Activated T-cell treated with anti-CD3 and anti-CD28 coated beads for 1 hour (primary cell): Measurements from ENCODE around the gene FNDC5.

Source experiments
- DNase-seq: peaks from one replicate; pipeline ENCODE4 v3.0.0-alpha.2; 2020; ENCODE audit warnings: low read depth

The FNDC5 gene

DNA sequence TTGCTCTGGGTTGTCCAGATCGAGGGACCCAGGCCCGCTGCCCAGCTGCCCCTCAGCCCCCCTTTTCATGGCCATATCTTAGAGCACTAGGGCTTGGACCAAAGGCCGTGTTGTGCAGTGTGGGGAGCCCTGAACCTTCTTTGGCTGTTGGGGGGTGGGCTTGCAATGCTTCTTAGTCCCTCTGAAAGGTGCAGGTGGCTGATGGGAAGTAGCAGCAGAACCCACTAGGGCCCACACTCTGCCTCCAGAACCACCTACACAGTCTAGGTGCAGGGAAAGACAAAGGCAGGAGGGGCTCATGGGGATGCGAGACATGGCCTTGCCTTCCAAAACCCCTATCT lies 13.3 kb upstream of the FNDC5 start:
- DNase-seq: no peak

DNA sequence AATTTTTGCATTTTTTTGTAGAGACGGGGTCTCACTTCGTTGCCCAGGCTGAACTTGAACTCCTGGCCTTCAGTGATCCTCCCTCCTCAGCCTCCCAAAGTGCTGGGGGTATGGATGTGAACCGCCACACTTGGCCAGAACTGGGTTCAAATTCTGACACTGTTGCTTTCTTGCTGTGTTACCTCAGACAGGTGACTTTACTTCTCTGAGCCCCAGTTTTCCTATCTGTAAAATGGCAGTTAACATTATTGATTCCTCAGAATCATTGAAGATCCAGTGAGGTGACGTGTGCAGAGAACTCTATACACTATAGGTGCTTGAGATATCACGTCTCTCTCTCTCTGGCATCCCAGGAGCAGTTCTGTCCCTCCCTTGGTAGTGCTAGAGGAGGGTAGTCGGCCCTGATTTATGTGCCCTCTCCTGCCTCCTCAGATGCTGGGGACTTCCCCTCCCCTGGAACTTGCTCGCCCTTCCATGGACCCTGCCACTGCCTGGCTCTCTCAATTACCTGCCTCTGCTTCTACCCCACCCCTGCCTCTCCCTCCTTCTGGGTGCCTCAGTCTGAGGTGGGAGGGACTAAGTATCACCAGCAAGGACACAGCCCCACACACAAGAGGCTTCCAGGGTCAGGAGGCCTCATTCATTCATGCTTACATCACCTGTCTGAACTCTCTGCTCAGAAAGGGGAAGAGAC lies 12.8 kb upstream of the FNDC5 start:
- DNase-seq: no peak

DNA sequence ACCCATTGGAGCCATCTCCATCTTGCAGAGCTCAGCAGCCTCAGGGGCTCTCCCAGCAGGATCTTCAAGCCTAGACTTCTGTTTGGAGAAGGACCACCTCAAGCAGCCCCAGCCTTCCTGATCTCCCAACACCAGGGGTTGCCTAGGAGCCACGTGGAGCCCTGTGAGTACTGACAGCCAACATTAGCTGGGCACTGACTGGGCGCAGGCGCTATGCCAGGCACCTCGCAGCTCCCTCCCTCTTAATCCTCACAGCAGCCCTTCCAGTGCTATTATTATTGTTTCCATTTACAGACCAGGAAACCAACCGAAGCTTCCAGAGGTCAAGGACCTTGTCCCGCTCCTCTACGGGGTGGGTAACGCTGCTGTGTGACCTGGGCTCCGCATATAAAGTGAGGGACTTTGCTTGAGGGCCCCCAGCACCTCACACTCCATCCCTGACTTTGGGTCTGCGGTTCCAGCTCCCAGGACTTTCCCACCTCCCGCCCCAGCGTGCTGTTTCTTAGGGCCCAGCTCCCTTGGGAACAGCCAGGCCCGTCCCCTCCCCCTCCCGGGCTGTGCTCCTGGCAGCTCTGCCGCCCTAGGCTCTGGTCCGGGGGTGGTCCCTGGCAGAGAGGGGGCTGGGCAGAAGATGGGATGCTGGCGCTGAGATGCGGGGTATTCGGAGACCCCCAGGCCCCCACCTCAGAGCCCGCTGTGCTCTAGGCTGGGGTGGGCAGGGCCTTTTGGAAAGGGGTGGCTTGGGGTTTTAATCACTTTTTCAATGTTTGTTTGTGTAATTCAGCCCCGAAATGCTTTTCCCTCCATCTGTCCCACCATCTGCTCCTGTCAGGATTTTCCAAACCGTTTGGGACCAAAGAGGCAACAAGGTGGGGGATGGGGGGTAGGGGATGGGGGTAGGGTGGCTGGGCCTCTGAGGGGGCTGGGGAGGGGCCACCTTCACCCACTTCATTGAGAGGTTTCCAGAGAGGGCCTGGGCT lies 11.4 kb upstream of the FNDC5 start:
- no peak for DNase-seq

DNA sequence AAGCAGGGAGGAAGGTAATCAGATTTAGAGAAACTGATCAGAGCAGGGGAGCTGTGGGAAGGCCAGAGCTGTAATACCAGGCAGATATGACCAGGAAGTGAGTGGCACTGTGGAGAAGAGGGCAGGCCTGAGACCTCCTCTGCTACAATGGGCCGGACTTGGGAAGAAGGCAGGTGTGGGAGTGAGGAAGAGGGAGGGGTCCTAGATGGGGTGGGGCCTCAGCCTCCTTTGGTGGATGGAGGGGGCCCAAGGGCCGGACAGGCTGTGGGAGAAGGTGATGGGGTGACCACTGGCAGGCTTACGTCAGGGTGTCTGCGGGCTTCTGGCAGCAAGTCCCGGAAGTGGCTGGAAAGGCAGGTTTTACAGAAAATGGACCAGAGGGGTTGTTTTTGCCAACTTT lies 10.6 kb upstream of the FNDC5 start:
- DNase-seq: no peak

DNA sequence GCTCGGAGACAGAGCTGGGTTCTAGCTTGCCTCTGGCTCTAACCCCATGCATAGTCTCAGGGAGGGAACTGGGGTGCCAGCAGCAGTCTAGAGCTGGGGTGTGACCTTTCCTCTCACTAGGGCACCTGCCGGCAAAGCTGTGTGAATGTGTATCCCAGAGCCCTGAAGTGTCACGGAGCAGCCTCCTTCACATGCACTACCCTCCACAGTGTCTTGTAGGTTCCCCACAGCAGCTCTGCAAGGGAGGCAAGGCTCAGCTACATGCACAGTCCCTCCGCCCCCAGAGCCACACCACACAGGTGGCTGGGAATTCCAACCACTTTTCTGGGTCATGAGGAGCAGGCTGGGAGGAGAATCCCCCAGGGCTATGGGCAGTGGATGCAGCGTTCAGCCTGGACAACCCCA lies 7.9 kb upstream of the FNDC5 start:
- DNase-seq: no peak

DNA sequence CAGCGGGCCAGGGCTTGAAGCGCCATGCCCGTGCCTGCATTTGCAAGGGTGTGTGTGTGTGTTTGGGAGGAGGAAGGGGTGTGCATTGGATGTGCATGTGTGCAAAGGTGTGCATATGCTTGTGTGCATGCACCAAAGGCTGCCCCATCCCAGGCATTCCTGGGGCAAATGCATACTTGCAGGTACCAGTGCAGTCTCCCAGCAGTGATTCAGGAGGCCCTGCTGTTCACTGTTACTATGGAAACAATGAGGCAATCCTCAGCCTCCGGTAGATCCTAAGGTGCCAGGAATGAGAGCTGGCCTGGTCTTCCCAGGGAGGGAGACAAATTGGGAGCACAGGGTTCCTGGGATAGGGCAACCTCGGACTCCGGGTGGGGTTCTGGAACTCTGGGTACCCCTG lies 7.5 kb upstream of the FNDC5 start:
- DNase-seq: no peak

DNA sequence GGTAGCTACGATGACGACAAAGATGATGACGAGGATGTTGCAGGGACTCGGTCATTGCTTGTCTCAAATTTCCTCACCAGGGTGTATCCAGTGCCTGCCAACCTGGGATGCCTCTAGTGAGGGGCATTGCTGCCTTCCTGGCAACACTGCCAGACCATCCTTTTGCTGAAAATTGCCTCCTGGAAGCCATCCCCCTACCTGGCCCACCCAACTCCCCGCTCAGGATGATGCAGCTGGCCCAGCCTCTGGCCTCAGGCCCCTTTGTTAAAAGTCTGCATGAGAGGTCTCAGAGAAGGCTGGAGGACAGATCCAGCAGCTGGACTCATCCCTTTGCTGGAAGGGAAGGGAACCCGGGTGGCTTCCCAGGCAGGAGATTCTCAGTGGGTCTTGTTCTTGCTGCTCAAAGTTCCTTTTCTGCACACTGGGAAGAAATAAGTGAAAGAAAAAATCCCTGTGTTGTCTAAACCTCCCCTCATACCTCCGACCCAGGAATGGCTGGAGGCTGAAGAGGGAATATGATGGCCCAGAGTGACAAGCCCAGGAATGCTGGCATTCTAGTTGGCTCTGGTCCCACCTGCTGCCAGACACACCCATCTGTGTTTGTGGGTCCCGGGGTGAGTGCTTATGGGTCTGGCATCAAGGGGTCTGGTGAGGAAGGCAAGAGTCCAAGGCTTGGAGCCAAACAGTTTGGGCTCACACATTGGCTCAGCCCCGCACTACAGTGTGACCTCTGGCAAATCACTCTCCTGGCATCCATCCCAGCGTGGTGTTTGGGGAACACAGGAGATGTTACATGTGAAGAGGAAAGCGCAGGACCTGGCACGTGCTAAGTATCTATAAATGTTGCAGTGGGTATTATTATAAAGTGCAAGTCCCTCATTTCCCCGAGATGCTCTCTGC lies 6.7 kb upstream of the FNDC5 start:
- DNase-seq: no peak

DNA sequence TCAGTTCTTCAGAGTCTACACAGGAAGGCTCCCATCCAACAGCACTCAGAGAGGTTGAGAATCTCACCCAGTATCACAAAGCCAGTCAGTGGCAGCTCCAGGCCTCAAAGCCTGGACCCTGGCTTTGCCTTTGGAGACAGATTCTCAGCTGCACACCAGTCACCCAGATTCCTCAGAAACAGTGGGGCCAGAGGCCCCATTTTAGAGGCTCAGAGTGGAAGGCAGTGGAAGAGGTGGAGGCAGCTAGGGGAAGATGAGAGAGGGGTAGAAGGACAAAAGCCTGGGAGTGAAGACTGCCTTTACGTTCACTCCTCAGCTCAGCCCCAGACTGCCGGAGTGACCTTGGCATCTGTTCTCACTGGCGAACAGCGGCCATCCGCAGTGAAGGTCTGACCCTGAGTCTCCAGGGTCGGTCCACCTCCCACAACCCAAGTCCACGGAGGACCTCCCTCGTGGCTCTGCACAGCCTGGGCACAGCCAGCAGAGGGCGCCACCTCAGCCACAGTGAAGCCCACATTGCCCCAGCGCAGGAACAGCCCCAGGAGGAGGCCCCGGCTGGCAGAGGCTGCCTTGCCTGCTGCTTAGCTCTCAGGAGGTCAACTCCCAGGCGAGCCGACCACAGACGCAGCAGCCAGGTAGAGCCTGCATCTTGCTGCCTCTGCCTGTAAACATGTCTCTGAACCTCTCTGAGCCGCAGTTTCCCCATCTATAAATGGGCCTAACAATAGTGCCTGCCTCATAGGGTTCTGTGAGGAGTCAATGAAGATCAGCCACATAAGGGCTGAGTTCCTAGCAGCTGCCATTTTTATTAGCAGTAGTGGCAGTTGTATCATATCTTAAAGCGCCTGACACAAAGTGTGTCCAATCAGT lies 5.9 kb upstream of the FNDC5 start:
- DNase-seq: no peak

DNA sequence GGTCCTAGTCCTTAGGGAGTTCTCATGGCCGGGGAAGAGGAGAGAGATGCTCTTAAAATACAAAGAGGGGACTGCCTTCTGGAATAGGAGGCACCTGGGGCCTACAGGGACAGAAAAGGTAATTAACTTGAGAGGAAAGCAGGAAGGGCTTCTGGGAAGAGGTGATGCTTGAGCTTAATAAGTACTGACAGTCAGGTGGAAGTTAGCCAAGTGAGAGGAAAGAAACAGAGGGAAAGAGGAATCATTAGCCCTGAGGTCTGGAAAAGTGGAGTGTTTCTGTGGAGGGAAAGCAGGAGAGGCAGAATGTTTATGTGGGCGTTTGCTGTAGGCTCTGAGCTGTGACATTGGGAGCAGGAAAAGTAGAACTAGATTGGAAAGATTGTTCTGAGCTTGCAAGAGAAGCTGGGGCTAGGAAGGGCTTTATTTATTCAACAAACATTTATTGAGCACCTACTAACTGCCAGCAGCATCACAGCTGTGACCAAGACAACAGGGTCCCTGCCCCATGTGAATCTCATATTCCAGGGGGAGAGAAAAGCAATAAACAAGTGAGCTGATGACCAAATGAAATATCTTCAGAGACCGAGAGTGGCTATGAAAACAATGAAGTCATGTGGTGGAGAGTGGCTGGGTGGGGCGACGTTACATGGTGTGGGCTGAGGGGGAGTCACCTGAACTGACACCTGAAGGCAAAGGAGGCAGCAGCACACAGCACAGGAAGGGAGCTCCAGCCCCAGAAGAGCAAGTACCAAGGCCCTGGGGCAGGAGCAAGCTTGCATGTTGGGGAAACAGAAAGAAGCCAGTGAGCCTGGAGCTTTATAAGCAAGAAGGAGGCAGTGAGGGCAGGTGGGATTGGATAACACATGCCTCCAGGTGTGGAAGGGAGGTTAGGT lies 4.4 kb upstream of the FNDC5 start:
- DNase-seq: no peak

DNA sequence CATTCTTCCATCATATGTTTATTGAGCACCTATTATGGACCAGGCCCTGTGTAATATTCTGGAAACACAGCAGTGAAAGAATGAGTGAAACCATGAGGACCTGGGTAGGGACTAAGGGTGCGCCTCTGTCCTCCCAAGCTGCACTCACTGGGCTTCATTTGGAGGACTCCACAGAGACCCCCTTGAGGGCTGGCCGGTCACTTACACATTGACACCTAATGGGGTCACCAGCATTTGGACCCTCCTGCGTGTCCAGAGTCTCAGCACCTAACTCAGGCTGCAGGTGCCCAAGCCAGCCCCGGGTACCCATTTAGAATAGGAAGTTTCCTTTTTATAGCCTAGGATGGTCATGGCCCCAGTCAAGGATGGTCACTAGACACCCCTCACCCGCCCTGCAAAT lies 2.8 kb upstream of the FNDC5 start:
- no peak for DNase-seq

DNA sequence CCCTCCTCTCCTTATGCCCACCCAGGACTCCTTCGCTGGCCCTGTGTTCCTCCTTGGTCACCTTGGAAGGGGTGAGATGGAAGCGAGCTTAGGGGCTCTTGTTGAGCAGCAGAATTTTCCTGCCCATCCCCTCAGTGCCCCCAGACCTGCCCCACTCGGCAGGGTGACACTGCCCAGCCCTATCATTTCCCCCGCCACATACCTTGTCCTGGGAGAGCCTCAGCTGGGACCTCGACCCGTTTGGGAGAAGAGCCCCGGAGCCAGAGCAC lies 1.4 kb upstream of the FNDC5 start:
- DNase-seq: no peak

DNA sequence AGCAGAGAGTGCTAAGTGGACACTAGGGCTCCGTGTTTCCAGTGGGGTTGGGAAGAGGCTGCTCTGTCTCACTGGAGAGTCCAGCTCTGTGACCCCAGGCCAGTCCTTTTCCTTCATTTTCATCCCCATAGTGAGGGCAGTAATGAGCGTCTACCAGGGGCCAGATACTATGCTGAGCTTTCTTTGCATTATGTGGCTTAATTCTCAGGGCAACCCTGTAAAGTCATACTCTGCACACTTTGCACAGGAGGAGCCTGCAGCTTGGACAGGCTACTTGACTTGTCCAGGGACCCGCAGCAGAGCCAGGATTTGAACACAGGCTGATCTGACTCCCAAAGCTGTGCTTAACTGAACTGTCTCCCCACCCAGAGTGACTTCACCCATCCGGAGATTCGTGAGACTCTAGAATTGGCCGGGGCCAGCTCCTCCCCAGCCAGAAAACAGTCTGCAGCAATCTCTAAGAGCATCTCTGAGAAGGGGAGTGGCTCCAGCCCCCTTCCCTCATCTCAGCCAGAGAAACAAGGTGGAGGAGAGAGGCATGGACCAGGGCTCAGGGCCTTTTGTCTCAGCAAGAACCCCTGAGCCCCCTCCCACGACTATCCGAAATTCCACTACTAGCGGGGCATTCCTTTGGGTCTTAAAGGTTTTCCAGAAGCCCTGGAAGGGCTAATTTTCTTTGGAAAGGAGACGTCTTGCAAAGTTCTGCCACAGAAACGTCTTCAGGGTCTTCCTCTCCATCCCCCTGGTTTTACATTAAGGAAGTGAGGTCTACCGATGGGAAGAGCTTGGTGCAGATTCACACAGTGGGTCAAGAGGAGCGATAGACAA lies 866 bp upstream of the FNDC5 start:
- DNase-seq: no peak

DNA sequence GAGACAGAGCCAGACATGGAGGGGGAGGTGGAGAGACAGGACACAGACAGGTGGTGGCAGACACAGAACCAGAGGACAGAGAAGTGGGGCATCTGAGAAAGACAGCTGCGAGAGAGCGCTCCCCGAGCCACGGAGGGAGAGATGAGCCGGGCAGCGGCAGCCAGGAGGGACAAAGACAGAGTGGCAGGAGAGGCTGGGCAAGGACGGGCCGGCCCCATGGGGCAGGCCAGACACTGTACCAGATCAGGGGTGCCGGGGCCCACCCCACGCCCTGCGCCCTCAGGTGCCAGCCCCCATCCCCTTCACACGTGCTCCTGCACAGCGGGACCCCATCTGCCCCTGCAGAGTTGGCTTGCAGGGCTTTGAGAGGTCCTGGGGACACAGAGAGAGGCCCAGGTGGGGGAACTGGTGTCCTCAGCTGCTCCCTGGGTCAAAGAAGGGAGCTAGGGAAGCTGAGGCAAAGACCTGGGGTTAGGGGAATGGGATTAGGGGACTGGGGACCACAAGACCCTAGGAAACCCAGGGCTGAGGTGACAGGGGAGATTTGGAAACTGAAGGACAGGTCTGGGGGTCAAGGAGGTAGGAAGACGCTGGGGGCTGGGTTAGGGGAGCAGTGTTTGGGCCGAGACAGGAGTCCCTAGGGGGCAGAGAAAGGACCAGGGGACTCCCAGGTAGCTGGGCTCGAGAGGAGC lies 643 bp downstream of the FNDC5 start:
- DNase-seq: no peak

DNA sequence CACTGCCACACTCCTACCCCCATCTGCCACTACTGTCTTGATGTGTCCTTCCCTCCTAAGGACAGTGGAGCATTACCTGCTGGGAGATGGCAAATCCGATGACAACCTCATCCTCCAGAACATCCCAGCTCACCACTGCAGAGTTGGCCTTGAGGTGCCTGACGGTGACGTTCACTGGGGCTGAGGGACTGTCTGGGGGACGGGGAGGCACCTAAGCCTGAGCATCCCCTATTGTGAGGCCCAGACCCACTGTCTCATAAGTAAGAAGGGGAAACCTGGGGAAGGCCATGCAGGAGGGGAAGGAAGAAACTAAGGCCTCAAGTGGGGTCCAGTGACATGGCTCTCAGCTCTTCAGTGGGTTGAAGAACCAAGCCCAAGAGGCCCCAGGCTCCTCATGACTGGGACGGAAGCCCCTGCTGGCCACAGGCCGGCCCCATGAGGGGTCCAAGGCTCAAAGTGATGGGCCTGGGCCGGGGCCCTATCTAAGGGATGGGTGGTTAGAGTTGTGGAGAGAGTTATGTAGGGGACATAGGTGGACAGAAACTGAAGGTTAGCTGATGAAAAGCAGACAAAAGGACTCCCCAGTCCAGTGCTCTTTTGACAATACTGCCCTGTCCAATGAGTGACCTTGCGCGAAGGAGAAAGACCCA lies 1.8 kb downstream of the FNDC5 start:
- no peak for DNase-seq

DNA sequence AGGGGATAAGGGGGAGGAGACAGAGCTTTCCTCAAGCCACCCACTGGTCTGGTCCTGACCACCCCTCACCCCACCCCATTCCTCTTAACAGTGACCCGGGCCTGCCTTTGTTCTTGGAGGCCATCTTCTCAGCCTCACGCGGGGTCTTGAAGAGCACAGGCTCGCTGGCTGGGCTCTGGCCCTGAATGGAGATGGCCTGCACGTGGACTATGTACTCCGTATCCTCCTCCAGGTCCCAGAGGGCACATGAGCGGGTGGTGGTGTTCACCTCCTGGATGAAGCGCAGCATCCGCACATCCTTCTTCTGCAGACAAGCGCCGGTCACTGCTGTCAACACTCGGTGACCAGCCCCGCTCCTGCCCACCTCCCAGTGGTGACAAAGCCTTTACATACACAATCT lies 2.6 kb downstream of the FNDC5 start:
- DNase-seq: no peak

DNA sequence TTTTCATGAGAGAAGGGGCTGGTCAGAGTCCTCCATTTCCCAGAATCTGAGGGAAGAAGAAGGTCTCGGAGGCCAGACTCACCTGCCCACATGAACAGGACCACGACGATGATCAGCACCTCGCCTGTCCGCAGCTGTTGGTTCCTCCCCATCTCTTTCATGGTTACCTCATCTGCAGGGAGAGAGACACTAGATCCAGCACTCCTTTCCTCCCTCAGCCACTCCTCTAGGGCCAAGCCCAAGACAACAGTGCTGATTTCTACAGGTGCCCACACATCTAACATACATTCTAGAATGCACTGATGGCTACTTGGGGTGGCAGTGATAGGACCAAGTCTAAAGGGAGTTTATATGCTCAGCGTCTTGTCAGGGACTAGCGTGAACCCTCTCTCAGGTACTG lies 3.0 kb downstream of the FNDC5 start:
- DNase-seq: no peak

DNA sequence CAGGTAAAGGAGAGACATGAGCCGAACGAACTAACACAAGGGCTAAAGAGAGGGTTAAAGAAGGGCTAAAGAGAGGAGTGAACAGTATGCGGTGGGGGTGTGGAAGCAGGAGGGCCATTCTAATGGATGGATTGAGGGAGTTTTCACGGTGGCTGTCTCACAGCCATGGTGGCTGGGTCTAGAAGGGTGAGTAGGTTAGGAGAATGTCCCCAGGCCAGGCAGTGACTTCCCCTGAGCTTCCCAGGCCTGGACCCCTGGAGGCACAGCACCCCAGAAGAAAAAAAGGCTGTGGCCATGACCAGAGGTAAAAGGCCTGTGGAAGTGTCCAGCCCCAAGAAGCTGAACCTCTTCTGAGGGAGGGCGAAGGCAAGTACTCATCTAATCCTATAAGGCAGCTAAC lies 3.6 kb downstream of the FNDC5 start:
- no peak for DNase-seq

DNA sequence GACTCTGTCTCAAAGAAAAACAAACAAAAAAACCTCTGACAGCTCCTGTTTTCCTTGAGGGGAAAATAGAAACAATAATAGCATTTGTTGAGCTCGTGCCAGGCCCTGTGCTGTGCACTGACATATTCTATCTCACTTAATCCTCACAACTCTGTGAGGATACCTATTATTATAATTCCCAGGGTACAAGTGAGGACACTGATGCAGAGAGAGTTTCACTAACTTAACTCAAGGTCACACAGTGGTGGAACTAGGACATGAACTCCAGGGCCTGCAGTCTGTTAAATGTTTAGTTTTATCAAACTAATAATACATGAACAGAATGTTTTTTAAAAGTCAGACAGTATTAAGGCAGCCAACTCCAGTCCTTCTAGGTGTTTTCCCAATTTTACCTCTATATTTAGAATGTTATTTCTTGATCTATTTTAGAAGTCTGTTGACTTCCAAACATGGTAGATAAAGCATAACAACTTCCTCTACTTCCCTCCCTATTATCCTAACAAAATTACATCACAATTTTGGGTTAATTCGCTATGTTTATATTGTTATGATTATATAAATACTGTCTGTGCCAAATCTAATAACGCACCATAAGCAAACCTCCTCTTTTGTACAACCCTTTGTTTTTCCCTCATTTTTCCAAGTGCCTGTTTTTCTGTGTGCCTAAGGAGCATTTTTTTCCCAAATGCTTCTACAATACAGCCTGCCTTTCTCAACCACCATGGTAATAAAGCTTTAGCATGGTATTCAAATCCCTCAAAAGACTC lies 4.9 kb downstream of the FNDC5 start:
- DNase-seq: no peak
